GM19324 (cell line): ENCODE measurements around the gene ZDHHC4.

Experiments used
- ATAC-seq: cut with Tn5 transposase; IDR thresholded peaks from one replicate; pipeline ENCODE4 v1.9.1; 2021; ENCODE audit warnings: mild to moderate bottlenecking, moderate library complexity; ENCODE audit not compliant: unreplicated experiment, low FRiP score

Gene ZDHHC4

GRCh38 chr7:6577369-6578113 lies at the start of gene ZDHHC4:
ZDHHC4 (plus strand) TSS chr7:6577454; CDS start chr7:6580562, 3,108 bp downstream.
- ATAC-seq, result peak; percentile 97

DNA sequence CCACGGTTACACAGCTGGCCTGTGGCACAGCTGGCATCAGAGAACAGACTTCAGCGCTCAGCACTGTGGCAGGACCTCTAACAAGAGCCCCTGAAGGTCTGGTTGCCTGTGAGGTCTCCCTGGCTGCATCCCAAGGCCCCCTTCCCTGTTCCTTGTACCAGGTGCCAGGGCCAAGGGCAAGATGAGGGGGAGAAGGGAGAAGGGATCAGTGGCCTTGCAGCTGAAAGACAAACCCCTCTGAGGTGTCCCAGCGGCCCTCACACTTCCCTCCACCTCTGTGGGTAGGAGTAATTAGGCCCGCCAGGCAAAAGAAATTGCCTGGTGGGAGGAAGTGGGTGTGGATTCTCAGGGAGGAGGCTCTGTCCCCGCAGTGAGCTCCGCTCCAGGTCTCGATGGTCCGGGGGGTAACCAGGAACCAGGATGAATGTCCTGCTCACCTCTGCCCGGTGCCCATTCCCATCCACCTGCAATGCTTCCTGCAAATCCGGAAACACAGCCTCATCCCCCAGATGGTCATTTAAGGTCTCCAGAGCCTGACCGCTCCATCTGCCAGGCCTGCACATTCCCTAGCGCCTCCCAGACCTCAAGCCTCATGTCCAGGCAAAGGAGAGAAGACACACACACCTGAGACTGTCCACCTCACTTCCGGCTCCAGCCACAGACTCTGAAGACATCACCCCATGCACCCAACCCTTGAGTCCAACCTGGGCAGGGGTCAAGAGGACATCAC lies 48.7 kb upstream of the ZDHHC4 start:
- no peak for ATAC-seq

DNA sequence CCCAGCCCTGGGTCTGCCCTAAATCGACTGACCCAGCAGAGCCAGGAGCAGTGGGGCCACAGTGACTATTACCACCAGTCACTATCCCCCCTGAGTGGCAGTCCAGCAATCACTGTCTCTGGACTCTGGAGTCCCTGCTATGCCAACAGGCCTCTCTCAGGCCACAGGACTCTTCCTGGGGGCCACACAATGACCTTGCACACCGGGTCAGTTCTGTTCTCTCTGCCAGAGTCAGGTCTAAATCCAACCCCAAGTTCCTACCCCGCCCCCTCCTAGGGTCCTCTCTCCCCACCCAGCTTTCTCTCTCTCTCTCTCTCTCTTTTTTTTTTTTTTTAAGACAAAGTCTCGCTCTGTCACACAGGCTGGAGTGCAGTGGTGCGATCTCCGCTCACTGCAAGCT lies 47.6 kb upstream of the ZDHHC4 start:
- ATAC-seq, result no peak

GRCh38 chr7:6530626-6531491 lies 46.4 kb upstream of the ZDHHC4 start:
- ATAC-seq, result no peak

DNA sequence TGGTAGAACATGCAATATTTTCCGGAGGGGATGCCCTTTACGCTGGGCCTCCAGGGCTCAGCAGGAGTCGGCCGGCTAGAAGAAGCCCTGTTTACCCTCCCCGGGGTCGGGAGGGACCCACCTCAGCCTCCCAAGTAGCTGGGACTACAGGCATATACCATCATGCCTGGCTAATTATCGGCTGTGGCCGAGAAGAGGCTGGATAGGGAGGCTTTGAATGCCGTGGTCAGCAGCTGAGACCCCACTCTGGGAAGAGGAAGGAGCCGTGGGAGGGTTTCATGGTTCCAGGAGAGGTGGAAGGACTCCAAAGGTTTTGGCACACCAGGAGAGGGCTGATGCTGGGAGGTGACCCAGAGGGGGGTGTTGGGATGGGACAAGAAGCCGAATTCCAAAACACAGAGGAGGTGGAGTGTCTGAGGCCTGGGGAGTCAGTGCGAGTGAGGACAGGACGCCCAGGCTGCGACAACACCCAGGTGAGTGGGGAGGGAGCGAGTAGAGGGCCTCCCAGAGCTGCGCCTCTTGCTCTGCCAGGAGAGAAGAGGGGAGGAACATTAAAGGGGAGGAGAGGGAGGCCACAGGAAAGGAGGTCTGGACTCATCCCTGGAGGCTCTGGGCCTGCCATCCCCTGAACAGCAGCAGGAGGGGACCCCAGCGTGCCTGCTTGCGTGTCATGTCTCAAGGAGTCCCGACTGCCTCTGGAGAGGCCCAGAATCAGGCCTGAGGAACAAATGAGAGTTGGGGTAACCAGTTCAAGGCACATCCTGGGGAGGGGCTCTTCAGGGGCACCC lies 45.6 kb upstream of the ZDHHC4 start:
- no peak for ATAC-seq

GRCh38 chr7:6532516-6532915 lies 44.7 kb upstream of the ZDHHC4 start:
- ATAC-seq, result no peak

DNA sequence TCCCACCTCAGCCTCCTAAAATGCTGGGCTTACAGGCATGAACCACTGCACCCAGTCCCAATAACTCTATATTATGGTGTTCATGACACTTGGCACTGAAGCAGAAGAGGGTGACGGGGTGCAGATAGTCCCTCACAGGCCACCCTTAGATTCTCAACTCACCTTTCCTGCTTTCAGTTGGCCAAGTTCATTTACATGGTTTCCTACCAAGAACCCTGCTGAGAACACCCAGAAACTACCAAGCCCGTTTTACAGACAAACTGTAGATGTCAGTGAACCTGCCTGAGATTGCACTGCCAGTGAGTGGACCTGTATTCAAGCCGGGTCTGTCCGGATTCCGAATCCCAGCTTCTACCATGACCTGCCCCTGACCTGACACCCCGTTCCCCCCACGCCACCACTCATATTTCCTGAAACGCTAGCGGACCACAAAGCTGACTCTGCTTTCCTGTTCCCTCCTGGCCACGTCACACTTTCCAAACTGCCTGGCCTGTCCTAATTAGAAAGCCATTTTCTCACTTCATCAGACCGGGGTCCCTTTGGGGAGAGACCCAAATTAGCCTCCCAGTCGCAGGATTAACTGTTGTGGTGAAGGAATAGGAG lies 43.3 kb upstream of the ZDHHC4 start:
- ATAC-seq, result no peak

- ATAC-seq, result no peak
Measured at GRCh38 chr7:6536262-6537260, 40.7 kb upstream of the ZDHHC4 start.

- ATAC-seq, result no peak
Measured at GRCh38 chr7:6542368-6542767, 34.9 kb upstream of the ZDHHC4 start.

DNA sequence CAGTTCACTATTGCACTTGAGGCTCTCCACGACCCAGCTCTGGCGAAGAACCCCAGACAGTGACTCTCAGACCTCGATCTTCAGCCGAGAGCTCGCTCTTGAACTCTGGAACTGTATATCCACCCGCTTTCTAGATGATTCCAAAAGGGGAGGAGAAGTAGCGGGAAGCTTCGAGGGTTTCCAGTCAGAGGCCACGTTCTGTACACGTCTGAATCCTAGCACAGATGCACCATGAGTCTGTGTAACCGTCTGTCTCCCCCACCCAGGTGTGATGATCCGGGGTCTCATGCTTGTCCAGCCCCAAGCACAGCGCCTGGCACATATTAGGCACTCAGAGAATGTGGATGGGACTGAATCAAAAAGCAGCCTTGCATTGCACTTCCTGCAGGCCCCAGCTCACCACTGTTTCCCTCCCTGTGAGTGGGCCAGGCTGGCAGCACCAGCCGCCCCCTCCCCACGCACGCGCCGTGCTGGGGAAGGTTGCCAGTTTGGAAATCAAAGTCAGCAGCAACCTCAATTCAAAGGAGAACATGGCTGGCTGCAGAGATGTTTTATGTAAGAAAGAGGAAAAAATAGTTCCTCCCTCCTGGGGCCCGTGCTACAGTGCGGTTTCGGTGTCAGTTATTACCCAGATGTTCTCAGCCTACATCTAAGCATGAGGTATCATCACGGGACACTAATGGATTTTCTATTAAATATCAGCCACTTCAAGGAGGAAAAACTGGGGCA lies 31.7 kb upstream of the ZDHHC4 start:
- ATAC-seq, result no peak

DNA sequence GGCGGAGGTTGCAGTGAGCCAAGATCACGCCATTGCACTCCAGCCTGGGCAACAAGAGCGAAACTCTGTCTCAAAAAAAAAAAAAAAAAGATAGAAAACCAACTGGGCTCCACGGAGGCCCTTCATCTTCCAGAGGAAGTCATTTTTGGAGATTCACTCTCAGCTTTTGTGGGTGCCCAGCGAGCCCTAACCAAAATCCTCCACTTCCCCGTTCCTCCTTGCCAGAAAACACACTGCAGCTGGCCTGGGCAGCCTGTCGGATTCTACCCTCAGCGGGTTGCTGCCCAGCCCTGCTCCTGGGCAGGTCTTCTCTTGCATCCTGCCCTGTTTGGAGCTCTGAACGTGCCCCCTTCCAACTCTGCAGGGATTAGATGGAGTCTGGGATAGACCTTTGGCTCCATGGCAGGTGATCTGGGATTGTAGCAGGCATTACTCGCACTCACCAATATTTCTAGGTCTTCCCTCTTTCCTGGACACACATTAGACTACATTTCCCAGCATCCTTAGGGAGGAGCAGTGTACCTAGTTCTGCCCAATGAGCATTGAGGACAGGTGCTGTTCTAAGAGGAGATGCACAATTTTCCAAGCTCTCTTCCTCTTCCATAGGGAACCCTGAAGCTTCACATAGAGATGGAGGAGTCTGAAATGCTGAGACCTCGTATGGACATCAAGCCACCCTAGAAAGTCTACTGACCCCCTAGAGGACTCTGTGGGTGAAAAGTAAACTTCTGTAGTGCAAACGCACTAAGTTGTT lies 30.6 kb upstream of the ZDHHC4 start:
- no peak for ATAC-seq

DNA sequence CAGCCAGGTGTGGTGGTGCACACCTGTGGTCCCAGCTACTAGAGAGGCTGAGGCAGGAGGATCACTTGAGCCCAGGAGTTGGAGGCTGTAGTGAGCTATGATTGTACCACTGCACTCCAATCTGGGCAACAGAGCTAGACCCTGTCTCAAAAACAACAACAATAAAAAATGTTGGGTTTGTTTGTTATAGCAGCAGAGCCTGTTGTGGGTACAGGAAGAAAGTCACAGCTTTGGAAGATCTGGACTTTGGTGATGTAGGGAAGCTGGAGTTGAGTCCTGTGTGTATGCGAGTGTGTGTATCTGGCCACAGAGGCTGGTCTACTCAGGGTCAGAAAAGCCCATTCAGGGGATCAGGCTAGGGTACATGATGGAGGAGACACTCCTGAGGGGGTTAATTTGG lies 29.9 kb upstream of the ZDHHC4 start:
- ATAC-seq, result no peak

- no peak for ATAC-seq
Measured at GRCh38 chr7:6551016-6551511, 26.2 kb upstream of the ZDHHC4 start, which contains the start of gene GRID2IP. GRID2IP (minus strand) TSS chr7:6551461; CDS start chr7:6551436, 25 bp downstream.

DNA sequence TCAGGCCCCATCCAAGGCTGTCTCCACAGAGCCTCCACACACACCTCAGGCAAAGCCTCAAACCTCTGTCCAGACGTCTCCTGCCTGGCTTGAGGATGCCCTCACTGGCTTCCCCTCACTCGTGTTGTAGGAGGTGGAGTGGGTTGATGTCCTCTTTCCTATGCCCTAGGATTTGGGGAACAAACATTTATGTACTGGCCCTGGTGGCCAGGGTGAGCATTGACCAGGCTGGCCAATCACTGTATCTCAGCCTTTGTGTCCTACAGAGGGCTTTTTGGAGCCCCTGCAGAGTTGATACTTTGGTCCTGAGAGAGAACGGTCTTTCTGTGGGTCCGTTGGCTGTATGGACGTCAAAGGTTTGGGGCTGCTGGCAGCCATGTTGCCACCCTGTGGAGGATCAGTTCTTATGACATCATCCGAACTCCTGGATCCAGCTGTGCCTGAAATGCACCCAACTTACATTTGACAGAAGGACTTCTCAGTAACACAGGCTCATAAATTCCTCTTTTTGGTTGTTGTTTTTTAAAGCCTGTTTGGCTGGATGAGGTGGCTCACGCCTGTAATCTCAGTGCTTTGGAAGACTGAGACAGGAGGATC lies 23.7 kb upstream of the ZDHHC4 start:
- no peak for ATAC-seq

GRCh38 chr7:6554848-6555247 lies 22.4 kb upstream of the ZDHHC4 start:
- ATAC-seq, result no peak

DNA sequence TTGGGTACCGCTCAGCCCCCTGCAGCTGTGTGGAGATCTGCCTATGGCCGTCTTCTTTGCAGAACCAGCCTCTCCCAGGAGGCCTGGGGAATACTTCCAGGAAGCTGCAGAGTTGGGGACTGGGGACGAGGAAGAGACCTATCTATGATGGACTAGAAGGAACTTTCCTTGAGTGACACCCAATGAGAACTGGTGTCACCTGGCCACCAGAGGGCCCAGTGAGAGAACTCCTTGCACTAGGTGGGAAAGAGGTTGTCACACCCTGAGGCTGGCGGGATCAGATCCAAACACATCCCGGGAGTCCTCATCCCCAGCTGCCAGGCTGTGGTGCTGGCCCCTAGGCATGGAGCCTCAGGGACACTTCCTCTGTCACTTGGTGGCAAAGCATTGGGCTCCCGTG lies 21.1 kb upstream of the ZDHHC4 start:
- no peak for ATAC-seq

DNA sequence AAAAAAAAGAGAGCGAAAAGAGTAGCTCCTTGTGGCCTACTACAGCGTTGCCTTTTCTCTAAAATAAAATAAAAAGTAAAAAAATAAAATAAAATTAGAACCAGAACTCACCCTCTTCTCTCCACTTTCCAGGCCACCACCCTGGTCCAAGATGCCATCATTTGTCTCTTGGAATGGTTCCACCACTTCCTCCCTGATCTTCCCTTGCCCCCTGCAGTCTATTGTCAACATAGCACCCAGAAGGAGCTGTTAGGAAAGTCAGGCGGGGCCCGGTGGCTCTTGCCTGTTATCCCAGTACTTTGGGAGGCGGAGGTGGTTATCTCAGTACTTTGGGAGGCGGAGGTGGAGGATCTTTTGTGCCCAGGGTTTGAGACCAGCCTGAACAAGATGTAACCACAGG lies 18.4 kb upstream of the ZDHHC4 start:
- ATAC-seq, result no peak
